Measurements from ENCODE around the gene ZBTB22.

DNA sequence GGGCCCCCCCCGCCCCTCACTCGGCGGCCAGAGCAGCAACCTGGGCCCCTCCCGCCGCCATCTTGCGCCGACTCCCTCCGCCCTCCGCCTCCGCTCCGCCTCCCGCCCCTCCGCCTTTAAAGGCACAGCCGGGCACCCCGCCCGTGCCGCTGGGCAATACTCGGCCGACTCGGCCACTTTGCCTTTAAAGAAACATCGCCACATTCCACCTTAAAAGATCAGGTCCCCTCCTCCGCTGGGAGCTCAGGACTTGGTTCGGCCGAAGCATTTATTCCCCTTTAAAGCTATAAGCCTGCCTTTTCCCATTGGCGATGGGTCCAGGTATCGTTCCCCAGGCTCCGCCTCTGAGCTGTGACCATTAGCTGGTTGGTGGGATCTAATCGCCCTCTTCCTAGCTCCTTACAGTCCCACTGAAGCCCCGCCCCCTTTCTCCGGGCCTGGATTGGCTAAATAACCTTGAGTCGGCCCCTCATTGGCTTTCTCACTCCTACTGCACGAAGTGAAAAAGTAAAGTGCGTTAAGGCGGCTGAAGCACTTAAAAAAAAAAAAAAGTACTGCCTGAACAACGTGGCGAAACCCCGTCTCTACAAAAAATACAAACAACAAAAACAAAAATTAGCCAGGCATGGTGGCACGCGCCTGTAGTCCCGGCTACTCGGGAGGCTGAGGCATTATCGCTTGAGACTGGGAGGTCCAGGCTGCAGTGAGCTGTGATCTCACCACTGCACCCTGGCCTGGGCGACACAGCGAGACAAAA, at the start of gene ZBTB22:
- TF ChIP-seq SIN3A (IDR thresholded peaks at IDR 0.05; ENCODE audit: low read depth) (no peak), EZH2 (IDR thresholded peaks at IDR 0.05) (no peak), EZH2phosphoT487 (IDR thresholded peaks at IDR 0.05; ENCODE audit: borderline replicate concordance) (no peak), EGR1 (IDR thresholded peaks at IDR 0.05; ENCODE audit: low read depth) (no peak), JUND (IDR thresholded peaks at IDR 0.05) (no peak), POLR2A (IDR thresholded peaks at IDR 0.05; ENCODE audit: borderline replicate concordance, extremely low read depth, insufficient read depth, insufficient read length) (no peak), YY1 (IDR thresholded peaks at IDR 0.05; ENCODE audit: extremely low read depth, insufficient replicate concordance, low read depth, low read length) (peak; percentile 89), POLR2AphosphoS5 (IDR thresholded peaks at IDR 0.05; ENCODE audit: low read depth, low read length) (peak; percentile 21; the same call in 1 of the 2 replicates)
- TF ChIP-seq, protein P1, sequence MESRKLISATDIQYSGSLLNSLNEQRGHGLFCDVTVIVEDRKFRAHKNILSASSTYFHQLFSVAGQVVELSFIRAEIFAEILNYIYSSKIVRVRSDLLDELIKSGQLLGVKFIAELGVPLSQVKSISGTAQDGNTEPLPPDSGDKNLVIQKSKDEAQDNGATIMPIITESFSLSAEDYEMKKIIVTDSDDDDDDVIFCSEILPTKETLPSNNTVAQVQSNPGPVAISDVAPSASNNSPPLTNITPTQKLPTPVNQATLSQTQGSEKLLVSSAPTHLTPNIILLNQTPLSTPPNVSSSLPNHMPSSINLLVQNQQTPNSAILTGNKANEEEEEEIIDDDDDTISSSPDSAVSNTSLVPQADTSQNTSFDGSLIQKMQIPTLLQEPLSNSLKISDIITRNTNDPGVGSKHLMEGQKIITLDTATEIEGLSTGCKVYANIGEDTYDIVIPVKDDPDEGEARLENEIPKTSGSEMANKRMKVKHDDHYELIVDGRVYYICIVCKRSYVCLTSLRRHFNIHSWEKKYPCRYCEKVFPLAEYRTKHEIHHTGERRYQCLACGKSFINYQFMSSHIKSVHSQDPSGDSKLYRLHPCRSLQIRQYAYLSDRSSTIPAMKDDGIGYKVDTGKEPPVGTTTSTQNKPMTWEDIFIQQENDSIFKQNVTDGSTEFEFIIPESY (IDR thresholded peaks at IDR 0.05; ENCODE audit: extremely low read depth, insufficient replicate concordance, low read length): no peak
- TF ChIP-seq, protein P2, sequence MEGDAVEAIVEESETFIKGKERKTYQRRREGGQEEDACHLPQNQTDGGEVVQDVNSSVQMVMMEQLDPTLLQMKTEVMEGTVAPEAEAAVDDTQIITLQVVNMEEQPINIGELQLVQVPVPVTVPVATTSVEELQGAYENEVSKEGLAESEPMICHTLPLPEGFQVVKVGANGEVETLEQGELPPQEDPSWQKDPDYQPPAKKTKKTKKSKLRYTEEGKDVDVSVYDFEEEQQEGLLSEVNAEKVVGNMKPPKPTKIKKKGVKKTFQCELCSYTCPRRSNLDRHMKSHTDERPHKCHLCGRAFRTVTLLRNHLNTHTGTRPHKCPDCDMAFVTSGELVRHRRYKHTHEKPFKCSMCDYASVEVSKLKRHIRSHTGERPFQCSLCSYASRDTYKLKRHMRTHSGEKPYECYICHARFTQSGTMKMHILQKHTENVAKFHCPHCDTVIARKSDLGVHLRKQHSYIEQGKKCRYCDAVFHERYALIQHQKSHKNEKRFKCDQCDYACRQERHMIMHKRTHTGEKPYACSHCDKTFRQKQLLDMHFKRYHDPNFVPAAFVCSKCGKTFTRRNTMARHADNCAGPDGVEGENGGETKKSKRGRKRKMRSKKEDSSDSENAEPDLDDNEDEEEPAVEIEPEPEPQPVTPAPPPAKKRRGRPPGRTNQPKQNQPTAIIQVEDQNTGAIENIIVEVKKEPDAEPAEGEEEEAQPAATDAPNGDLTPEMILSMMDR (IDR thresholded peaks at IDR 0.05 in 2 of 3, conservative IDR thresholded peaks at IDR 0.05 in 1 of 3; ENCODE audit: borderline replicate concordance in 1 of 3, insufficient read depth in 1 of 3, low read depth in 2 of 3, low read length in 2 of 3): no peak
- TF ChIP-seq, protein P3, sequence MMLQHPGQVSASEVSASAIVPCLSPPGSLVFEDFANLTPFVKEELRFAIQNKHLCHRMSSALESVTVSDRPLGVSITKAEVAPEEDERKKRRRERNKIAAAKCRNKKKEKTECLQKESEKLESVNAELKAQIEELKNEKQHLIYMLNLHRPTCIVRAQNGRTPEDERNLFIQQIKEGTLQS (IDR thresholded peaks at IDR 0.05): no peak
- TF ChIP-seq, protein P4, sequence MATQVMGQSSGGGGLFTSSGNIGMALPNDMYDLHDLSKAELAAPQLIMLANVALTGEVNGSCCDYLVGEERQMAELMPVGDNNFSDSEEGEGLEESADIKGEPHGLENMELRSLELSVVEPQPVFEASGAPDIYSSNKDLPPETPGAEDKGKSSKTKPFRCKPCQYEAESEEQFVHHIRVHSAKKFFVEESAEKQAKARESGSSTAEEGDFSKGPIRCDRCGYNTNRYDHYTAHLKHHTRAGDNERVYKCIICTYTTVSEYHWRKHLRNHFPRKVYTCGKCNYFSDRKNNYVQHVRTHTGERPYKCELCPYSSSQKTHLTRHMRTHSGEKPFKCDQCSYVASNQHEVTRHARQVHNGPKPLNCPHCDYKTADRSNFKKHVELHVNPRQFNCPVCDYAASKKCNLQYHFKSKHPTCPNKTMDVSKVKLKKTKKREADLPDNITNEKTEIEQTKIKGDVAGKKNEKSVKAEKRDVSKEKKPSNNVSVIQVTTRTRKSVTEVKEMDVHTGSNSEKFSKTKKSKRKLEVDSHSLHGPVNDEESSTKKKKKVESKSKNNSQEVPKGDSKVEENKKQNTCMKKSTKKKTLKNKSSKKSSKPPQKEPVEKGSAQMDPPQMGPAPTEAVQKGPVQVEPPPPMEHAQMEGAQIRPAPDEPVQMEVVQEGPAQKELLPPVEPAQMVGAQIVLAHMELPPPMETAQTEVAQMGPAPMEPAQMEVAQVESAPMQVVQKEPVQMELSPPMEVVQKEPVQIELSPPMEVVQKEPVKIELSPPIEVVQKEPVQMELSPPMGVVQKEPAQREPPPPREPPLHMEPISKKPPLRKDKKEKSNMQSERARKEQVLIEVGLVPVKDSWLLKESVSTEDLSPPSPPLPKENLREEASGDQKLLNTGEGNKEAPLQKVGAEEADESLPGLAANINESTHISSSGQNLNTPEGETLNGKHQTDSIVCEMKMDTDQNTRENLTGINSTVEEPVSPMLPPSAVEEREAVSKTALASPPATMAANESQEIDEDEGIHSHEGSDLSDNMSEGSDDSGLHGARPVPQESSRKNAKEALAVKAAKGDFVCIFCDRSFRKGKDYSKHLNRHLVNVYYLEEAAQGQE (IDR thresholded peaks at IDR 0.05; ENCODE audit: low read depth): no peak
